GM23248 (cell line): ENCODE measurements around the gene KIF18B. TPM values are rescaled to one million over a fixed set of nuclear protein-coding genes. Genes with fewer than 3 reads are reported as not detected.

ENCODE experiments used
- DNase-seq: peaks from one replicate; pipeline ENCODE4 v3.0.0-alpha.2; 2015
- H2AFZ ChIP-seq: fragments of 200-600 bp; sonication (generic); 2 replicates; pipeline ENCODE4 v1.6.1; 2016; ENCODE audit warnings: antibody characterized with exemption
- H3F3A ChIP-seq: fragments of 200-600 bp; sonication (generic); 2 replicates; pipeline ENCODE4 v1.6.1; 2016; ENCODE audit warnings: mild to moderate bottlenecking, antibody characterized with exemption, mixed run types; ENCODE audit not compliant: insufficient read depth
- H3K27ac ChIP-seq: fragments of 200-600 bp; sonication (generic); 2 replicates; pipeline ENCODE4 v1.5.1; 2016; ENCODE audit warnings: mild to moderate bottlenecking
- H3K27me3 ChIP-seq: fragments of 200-600 bp; sonication (generic); replicated peaks from 2 replicates; pipeline ENCODE4 v1.6.1; 2016; ENCODE audit warnings: mild to moderate bottlenecking; ENCODE audit not compliant: insufficient read depth
- H3K36me3 ChIP-seq: fragments of 200-600 bp; sonication (generic); 2 replicates; pipeline ENCODE4 v1.6.1; 2016; ENCODE audit warnings: low read depth, mild to moderate bottlenecking
- H3K4me1 ChIP-seq: fragments of 200-600 bp; sonication (generic); 2 replicates; pipeline ENCODE4 v1.6.1; 2016; ENCODE audit warnings: mild to moderate bottlenecking; ENCODE audit not compliant: insufficient read depth
- H3K4me2 ChIP-seq: fragments of 200-600 bp; sonication (generic); one replicate; pipeline ENCODE4 v1.6.1; 2016; ENCODE audit warnings: mild to moderate bottlenecking; ENCODE audit not compliant: unreplicated experiment
- H3K4me3 ChIP-seq: fragments of 200-600 bp; sonication (generic); 2 replicates; pipeline ENCODE4 v1.5.1; 2016; ENCODE audit warnings: mild to moderate bottlenecking
- H3K79me2 ChIP-seq: fragments of 200-600 bp; sonication (generic); 2 replicates; pipeline ENCODE4 v1.6.1; 2016; ENCODE audit warnings: mild to moderate bottlenecking; ENCODE audit not compliant: insufficient read depth
- H3K9ac ChIP-seq: fragments of 200-600 bp; sonication (generic); 2 replicates; pipeline ENCODE4 v1.6.1; 2016; ENCODE audit warnings: mild to moderate bottlenecking
- H3K9me2 ChIP-seq: fragments of 200-600 bp; sonication (generic); 2 replicates; pipeline ENCODE4 v1.6.1; 2016; ENCODE audit warnings: mixed run types, mild to moderate bottlenecking, moderate library complexity; ENCODE audit not compliant: insufficient read depth
- H3K9me3 ChIP-seq: fragments of 200-600 bp; sonication (generic); one replicate; pipeline ENCODE4 v1.6.1; 2017; ENCODE audit warnings: low read depth
- H4K20me1 ChIP-seq: fragments of 200-600 bp; sonication (generic); 2 replicates; pipeline ENCODE4 v1.6.0; 2016; ENCODE audit not compliant: insufficient read depth
- EZH2 ChIP-seq: fragments of 200-600 bp; sonication (generic); IDR thresholded peaks from 2 replicates; pipeline ENCODE4 v1.6.1; 2018; ENCODE audit warnings: antibody characterized with exemption, mild to moderate bottlenecking; ENCODE audit not compliant: insufficient read depth, poor library complexity, severe bottlenecking
- EZH2phosphoT487 ChIP-seq: fragments of 200-600 bp; sonication (generic); IDR thresholded peaks from 2 replicates; pipeline ENCODE4 v1.6.1; 2018; ENCODE audit warnings: antibody characterized with exemption, moderate library complexity, mild to moderate bottlenecking, low read depth; ENCODE audit not compliant: insufficient read depth
- WGBS, 2 experiments: methylation state at CpG; one replicate each; pipeline ENCODE4 v1.1.6; 2015 to 2017; ENCODE audit warnings: low lambda C conversion rate in 2 of 2, low coverage in 1 of 2; ENCODE audit errors: missing lambda C conversion rate in 2 of 2; 5-methylcytosine and 5-hydroxymethylcytosine counted together
- in situ Hi-C: fragments of 300-500 bp; cut with MboI; formaldehyde crosslinking; loops from 2 replicates; pipeline ENCODE4 v1.15.0; 2020
- polyA plus RNA-seq: library from polyadenylated mRNA; unstranded; fragments of >200 nt; fragmentation: Nextera tagmentation; extraction: Ambion mirVana; gene quantifications from 2 replicates; pipeline ENCODE4 v1.2.1, GENCODE V29; 2016
- total RNA-seq: library from RNA; depleted of rRNA; stranded (reverse); fragments of >200 nt; shearing (Covaris generic); gene quantifications from 2 replicates; pipeline ENCODE4 v1.2.3, GENCODE V29; 2014

Gene KIF18B
- total and polyA plus RNA-seq, 2 experiments from 2014 or later = 2.1 to 4.5 TPM

GRCh38 chr17:44967907-44968224 is 20.3 kb upstream of the KIF18B start:
- Histone ChIP-seq H3K4me1 (peaks cover 12% of the 10 kb centered on the region), H3F3A (peaks cover 14% of the 10 kb centered on the region; the same call in 1 of the 2 replicates), H3K9ac (no peak overlapping the region), H3K9me3 (no peaks in the 10 kb centered on the region), H3K4me3 (no peak overlapping the region), H3K36me3 (no peaks in the 10 kb centered on the region), H4K20me1 (no peaks in the 10 kb centered on the region), H2AFZ (no peak overlapping the region), H3K9me2 (no peaks in the 10 kb centered on the region), H3K27me3 (peaks cover 24% of the 10 kb centered on the region), H3K27ac (no peak overlapping the region), H3K4me2 (no peak overlapping the region), H3K79me2 (no peaks in the 10 kb centered on the region)
- TF ChIP-seq EZH2 (no peak), EZH2phosphoT487 (no peak)
- DNase-seq = no peak
- in situ Hi-C loops = no loop called here
- 6 to 9% methylated on average over 10 to 33 of the region's 47 CpGs for WGBS, 2 experiments

DNA sequence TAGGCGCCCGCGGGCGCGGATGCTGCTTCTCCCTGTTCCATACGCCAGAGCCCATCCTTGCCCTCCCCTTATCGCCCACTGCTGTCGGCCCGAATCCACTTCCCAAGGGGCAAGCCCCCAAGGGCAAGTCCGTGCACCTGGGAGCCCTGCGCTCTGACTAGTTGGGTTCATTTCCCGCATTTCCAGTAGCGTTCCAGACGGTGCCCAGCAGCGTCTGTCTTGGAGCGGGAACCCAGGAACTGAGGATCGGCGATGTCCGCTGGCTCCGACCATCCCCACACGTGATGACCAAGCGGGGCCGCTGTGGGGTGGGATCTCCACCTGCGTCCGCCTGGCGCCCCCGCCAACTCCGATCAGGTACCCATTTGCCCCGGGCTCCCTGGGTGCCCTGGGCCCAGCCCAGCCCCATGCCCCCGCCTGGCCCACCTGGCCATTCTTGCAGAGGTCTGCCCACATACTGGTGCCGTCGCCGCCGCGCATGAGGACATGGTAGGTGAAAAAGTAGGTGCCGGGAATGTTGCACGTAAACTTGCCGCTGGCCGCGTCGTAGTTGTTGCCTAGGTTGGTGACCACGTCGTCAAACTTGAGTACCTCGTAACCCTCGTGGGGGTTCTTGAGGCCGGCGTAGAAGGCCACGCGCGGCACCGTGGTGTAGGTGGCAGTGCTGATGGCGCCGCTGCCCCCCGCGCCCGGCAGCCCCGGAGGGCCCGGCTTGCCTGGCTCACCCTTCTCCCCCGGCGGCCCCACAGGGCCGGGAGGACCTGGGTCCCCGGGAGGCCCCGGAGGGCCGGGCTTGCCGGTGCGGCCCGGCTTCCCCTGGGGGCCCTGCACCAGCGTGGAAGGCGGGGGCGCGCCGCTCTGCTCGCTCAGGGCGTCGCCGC is 19.7 kb upstream of the KIF18B start:
- peak; percentile 67 for TF ChIP-seq EZH2
- TF ChIP-seq EZH2phosphoT487 = 0 out of 2 replicates have a peak, but pooled peaks have one; percentile 46
- Histone ChIP-seq H3K4me3 (no peak overlapping the region), H3K36me3 (no peaks in the 10 kb centered on the region), H3K27me3 (peaks cover 24% of the 10 kb centered on the region), H3K4me2 (no peak overlapping the region), H4K20me1 (no peaks in the 10 kb centered on the region), H3K9ac (no peak overlapping the region), H2AFZ (no peak overlapping the region), H3K27ac (no peak overlapping the region), H3K4me1 (peaks cover 6% of the 10 kb centered on the region), H3K9me2 (no peaks in the 10 kb centered on the region), H3K79me2 (no peaks in the 10 kb centered on the region), H3F3A (0 out of 2 replicates have a peak, but pooled peaks cover 8% of the 10 kb centered on the region), H3K9me3 (no peaks in the 10 kb centered on the region)
- DNase-seq = no peak
- in situ Hi-C loops = no loop called here
- WGBS, 2 experiments = 5 to 11% methylated on average over 52 to 59 of the region's 76 CpGs

DNA sequence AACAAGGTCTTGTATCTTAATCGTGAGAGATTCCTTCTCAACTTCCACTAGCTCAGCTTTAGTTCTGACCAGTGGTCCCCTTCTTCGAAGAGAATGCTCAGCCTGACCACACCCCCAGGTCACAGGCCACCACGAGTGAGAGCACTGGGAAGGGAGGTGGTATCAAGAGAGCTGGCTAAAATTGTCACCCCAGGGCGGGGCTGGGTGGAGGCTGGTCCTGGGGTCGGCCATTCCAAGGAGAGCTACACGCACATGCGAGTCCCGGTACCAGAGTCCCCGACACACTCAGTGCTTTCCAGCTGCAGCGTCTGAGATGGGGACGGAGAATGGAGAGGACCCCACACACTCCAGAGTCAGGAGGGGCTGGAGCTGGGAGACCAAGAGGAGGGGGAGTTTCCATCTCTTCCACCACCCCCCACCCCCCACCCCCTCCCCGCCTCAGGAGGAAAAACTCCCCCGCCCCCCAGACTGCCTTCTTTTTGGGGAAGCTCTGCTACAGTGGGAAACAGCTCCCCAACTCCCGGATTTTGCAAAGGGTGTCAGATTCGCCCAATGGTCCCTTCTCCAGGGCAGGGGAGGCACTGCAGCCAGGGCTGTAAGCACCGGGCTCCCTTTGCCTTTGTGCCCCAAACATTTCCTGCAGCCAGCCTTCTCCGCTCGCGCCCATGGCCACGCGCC is 18.9 kb upstream of the KIF18B start:
- Histone ChIP-seq H3K9ac (no peak overlapping the region), H2AFZ (no peak overlapping the region), H4K20me1 (no peaks in the 10 kb centered on the region), H3K4me3 (no peak overlapping the region), H3F3A (0 out of 2 replicates have a peak, but pooled peaks cover 7% of the 10 kb centered on the region), H3K27ac (no peak overlapping the region), H3K4me2 (no peak overlapping the region), H3K9me2 (no peaks in the 10 kb centered on the region), H3K27me3 (peaks cover 24% of the 10 kb centered on the region), H3K79me2 (no peaks in the 10 kb centered on the region), H3K4me1 (no peaks in the 10 kb centered on the region), H3K9me3 (no peaks in the 10 kb centered on the region), H3K36me3 (no peaks in the 10 kb centered on the region)
- TF ChIP-seq EZH2phosphoT487 (no peak), EZH2 (no peak)
- WGBS, 2 experiments = 24 to 26% methylated on average over 19 to 21 of the region's 21 CpGs
- DNase-seq = no peak
- in situ Hi-C loops = no loop called here

GRCh38 chr17:44965481-44966234 is 18.1 kb upstream of the KIF18B start:
- H3K9ac ChIP-seq = no peak overlapping the region
- no peaks in the 10 kb centered on the region for H3K36me3 ChIP-seq
- peaks cover 24% of the 10 kb centered on the region for H3K27me3 ChIP-seq
- in situ Hi-C loops = no loop called here
- H4K20me1 ChIP-seq = no peaks in the 10 kb centered on the region
- H2AFZ ChIP-seq = no peak overlapping the region
- H3K4me1 ChIP-seq = no peaks in the 10 kb centered on the region
- 49 to 57% methylated on average over 5 of the region's 5 CpGs for WGBS, 2 experiments
- H3K9me2 ChIP-seq = no peaks in the 10 kb centered on the region
- DNase-seq = no peak
- TF ChIP-seq EZH2phosphoT487 = no peak
- no peak for TF ChIP-seq EZH2
- H3K4me3 ChIP-seq = no peak overlapping the region
- H3K9me3 ChIP-seq = no peaks in the 10 kb centered on the region
- no peak overlapping the region for H3K27ac ChIP-seq
- H3K79me2 ChIP-seq = no peaks in the 10 kb centered on the region
- 0 out of 2 replicates have a peak, but pooled peaks cover 1% of the 10 kb centered on the region for H3F3A ChIP-seq
- H3K4me2 ChIP-seq = no peak overlapping the region
